Erythroblast (primary cell): Measurements from ENCODE around the gene ZNF454.

Source experiments
- DNase-seq, 2 experiments: peaks; one replicate each; lab custom pipeline; 2025; lab: John Stamatoyannopoulos, UW
- GATA1 ChIP-seq: IDR thresholded peaks from 2 replicates; pipeline ENCODE4 v1.6.1; 2011; ENCODE audit warnings: low read depth, mild to moderate bottlenecking, control low read depth, low read length, moderate library complexity
- POLR2A ChIP-seq: IDR thresholded peaks from 2 replicates; pipeline ENCODE4 v1.6.1; 2011; ENCODE audit warnings: mild to moderate bottlenecking, low read length

Gene ZNF454

DNA sequence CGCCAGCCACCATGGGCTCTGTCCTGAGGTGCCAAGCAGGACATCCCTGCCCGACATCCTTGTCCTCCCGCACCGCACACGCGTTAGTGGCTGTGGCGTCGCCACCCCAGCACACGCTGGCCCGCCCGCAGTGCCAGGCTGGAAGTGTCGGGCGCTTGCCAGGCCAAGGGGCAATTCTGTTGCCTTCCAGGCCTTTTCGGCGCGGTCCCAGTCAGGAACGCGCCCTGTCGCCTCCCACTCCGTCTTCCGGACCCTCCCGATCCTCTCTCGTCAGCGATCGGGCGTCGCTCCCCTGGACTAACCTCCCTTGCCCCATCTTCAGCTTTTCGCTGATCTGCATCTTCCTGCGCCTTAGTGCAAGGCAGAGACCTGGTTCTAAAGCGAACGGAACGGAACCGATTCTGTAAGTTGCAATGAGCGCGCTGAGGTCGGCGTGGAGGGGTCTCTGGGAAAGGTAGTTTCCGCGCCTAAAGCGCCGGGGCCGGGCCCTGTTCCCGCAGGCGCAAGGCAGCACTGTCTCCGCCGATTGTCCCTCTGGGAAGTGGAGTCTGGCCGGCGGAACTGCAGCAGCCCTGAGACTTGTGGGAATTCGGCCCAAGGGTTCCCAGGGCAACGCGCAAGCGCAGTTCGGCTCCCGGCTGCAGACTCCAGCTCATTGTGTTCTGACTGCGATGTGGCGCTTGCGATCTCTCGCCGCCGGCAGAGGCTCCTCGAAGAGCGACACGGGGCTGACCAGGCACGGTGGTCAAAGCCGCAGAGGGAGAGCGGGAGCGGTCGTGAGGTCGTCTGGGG is at the start of gene ZNF454:
TSS of gene ZNF454 (plus strand) at position 630 of the 792 bp plus-strand sequence. CDS start 1,594 bp downstream, outside the sequence.
- no peak for DNase-seq
- TF ChIP-seq POLR2A (no peak), GATA1 (no peak)

DNA sequence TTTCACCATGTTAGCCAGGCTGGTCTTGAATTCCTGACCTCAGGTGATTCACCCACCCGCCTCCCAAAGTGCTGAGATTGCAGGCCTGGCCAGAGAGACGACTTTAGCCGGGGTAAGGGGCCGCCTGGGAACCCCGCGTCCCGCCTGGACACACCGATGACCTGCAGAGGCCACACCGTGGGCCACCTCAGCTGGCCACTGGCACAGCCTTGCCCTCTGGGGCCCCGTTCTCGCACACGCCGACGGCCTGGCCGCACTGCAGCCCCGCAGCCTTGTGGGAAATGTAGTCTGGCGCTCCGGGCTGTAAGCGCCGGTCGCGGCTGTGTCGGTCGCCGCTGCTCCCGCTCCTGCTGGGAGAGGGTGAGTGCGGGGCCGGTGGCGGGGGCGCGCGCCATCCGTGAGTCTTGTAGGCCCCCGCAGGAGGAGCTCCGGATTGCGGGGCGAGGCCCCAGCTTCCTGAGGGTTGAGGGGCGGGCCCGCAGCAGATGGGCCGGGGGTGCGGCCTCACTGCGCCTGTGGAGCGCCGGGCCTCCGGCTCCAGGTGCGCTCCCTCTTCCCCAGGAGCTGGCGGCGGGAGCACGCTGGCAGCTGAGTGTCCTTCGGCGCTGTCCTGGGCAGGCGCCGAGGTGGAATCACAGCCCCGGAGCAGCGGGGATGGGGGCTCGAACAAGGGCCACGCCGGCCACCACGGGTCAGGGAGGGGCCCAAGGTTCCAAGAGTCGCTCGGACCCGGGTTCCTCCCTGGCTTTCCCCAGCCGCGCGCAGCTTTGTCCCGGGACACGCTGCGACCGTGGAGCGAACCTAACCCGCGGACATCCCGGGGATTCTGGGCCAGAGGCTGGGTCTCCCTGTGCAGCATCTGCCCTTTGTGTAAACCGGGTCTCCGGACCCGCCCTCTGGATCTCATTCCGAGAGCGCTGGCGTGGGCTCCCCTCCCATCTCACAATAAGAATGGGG is 45.1 kb upstream of the ZNF454 start, which contains the start of gene ZFP2:
TSS of gene ZFP2 (plus strand) at position 299 of the 957 bp plus-strand sequence. CDS start 35,401 bp downstream, outside the sequence.
- no peak for DNase-seq
- TF ChIP-seq POLR2A (no peak), GATA1 (no peak)

DNA sequence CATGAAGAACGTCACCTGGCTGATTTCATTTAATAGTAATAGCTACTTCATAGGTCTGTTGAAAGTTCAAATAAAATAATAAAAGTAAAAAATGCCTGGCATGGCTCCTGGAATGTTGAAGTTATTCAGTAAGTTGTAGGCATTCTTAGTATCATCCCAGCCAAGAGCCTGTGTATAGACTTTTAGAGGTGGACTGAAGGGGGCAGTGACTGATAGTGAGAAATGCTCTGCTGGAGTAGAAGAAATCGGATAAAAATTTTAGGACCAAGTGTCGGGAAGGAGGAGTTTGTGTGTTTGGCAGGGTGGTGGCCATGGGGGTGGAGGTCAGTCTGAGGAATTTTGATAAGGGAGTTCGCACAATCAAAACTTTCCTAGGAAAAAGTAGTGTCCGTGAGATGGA is 41.7 kb upstream of the ZNF454 start:
- DNase-seq: no peak
- no peak for TF ChIP-seq GATA1
- no peak for TF ChIP-seq POLR2A

DNA sequence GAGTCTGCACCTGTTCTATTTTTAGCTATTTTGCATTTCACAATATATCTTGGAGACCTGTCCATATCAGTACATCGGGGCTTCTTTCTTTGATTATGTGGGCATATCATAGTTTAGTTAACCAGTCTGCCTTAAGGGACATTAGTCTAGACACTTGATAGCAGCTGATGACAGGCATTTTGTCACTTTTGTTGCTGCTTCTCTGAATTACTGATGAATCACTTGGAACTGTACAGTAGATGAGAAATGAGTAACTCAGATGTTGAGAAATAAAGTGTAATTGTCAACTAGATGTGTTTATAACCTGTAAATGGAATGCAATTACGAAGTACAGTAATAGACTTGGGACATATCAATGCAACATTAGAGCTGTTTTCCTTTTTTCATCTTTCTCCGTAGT is 38.1 kb upstream of the ZNF454 start:
- TF ChIP-seq POLR2A: no peak
- DNase-seq: no peak

DNA sequence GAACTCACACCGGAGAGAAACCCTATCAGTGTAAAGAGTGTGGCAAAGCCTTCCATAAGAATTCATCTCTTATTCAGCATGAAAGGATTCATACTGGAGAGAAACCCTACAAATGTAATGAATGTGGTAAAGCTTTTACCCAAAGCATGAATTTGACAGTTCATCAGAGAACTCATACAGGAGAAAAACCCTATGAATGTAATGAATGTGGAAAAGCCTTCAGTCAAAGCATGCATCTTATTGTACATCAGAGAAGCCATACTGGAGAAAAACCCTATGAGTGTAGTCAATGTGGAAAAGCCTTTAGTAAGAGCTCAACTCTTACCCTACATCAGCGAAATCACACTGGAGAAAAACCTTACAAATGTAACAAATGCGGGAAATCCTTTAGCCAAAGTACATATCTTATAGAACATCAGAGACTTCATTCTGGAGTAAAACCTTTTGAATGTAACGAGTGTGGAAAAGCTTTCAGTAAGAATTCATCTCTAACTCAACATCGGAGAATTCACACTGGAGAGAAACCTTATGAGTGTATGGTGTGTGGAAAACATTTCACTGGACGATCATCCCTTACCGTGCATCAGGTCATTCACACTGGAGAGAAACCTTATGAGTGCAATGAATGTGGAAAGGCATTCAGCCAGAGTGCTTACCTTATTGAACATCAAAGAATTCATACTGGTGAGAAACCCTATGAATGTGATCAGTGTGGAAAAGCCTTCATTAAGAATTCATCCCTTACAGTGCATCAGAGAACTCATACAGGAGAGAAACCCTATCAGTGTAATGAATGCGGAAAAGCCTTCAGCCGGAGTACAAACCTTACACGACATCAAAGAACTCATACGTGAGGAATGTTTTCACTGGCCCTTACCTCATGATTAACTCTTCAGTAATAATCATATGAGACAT is 8.9 kb upstream of the ZNF454 start:
- peak in 1 of 2 experiments; percentile 6 for DNase-seq
- TF ChIP-seq POLR2A (no peak), GATA1 (no peak)

DNA sequence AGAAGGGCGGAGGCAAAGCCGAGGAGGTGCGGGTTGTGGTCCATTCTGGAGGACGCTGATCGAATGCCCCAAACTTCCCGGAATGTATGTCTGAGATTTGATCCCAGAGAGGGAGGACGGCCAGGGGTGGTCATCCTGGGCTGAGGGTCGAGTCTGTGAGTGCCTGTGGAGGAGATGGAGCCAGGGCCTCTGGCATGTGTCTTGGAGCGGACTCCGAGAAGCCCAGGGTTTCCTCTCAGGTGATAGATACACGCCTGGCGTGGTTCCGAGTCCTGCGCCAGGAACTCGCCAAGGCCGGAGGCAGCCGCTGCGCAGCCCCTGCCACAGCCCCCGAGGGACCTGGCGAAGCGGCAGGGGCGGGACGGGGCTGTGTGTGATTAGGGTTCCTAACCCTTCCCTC is 363 bp downstream of the ZNF454 start:
- DNase-seq: no peak
- TF ChIP-seq GATA1 (no peak), POLR2A (no peak)

DNA sequence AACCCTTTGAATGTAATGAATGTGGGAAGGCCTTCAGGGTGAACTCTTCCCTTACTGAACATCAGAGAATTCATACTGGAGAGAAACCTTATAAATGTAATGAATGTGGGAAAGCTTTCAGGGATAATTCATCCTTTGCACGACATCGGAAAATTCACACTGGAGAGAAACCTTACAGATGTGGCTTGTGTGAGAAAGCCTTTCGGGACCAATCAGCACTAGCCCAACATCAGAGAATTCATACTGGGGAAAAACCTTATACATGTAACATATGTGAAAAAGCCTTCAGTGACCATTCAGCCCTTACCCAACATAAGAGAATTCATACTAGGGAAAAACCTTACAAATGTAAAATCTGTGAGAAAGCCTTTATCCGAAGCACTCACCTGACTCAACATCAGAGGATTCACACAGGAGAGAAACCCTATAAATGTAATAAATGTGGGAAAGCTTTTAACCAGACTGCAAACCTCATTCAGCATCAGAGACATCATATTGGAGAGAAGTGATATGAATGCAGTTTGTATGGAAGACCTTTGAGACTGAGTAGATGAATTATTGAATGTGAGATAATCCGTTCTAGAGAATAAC is 24.6 kb downstream of the ZNF454 start:
- no peak for TF ChIP-seq GATA1
- TF ChIP-seq POLR2A: no peak
- DNase-seq: no peak

DNA sequence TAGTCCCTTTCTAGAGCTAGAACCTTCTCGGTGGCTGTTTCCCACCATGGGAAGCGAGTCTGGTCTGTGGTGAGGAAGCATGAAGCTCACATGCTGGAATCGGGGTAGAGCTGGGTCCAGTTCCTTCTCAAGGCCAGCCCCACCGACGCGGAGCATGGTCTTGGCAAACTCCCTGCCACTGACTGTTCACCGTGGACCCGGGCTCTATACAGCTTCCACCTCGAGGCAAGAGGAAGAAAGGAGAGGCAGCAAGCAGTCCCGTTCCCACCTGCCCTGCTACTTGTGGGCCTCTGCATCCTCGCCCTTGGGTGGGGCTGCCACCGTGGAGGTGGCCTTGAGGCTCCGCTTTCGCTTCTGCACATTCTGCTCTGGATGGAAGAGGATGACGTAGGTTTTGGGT is 40.4 kb downstream of the ZNF454 start:
- no peak for TF ChIP-seq POLR2A
- no peak for TF ChIP-seq GATA1
- no peak for DNase-seq

DNA sequence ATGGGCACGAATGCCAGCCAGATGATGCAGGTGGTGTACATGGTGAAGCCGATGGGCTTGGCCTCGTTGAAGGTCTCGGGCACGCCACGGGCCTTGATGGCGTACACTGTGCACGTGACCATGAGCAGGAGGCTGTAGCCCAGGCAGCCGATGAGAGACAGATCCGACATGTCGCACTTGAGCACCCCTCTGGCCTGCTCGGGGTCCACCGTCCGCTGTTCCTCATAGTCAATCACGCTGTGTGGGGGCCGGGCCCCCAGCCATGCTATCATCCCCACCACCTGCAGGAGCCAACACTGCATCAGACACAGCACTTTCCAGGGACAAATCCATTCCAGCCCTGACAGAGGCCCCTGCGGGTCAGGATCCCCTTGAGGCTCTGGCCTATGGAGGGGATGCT is 41.9 kb downstream of the ZNF454 start:
- no peak for DNase-seq
- no peak for TF ChIP-seq POLR2A
- no peak for TF ChIP-seq GATA1

DNA sequence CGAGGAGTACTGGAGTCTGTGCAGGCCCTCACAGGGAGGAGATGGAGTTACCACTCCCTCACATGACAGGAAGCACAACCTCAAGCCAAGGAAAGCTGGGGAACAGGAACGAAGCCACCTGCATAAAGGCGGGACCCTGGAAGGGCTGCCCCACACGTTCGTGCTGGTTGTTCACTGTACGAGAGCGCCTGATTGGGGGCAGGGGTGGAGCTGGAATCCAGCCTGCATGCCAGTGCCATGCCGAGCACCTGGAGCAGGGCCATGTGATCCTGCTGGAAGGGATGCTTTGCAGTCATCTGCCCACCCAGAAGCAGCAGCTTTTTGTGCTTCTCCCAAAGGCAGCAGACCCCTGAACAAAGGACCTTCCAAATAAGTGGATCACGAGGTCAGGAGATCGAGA is 42.7 kb downstream of the ZNF454 start:
- TF ChIP-seq POLR2A: no peak
- TF ChIP-seq GATA1: no peak
- no peak for DNase-seq

DNA sequence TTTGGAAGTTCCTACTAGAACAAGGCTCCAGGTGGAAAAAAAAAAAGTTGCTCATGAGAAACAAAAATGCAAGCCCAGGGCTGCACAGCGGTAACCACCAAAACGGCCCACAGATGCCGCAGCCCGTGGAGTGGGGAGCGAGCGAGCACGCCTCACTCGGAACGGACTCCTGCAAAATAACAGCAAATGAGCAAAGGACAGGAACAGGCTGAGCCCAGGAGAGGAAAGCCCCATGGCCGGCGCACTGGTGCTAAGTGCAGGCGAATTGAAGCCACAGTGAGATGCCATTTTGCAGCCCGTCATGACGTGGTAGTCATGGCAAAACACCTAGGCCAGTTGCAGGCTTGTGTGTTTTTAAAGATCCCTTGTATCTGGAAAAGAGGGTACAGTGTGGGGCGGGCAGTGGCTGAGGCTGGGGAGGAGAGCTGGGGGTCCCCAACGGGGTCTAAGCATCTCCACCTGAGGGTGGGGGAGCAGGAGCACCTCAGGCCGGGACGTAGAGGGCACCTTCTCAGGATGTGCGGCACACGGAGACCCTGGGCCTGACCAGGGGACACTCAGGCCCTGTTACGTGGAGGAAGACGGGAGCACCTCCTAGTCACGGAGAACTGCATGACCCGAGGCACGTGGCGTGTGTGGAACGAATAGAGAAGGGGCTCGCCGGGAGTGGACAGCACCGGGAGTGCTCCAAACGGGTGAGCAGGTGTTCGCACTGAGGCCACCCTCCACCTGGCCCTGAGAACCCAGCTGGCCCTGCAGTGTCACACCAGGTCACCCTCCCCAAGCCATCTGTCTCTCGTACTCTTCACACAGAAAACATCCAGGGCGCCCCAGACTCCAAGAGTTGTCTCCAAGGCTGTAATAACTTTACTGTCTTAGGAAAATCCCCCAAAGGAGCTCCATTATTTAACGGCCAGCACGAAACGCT is 43.4 kb downstream of the ZNF454 start:
- DNase-seq: no peak
- no peak for TF ChIP-seq GATA1
